ENCODE results near the gene ALDH4A1.

Gene ALDH4A1

DNA sequence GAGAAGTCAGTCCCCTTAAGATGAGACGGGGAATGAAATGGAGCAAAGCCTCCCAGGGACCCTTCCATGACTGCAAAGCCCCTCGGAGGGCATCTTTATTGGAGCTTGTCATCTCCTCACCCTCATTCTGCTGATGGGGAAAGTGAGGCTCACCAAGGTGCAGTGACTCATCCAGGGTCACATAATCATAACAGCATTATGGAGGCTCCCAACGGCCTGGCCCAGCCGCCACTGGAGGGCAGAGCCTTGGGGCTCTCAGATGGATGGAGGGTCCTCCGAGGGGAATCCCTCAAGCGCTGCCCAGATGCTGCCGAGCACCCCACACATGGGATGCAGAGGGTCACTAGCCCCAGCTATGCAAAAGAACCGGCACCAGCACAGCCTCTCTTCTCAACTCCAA is 35.2 kb upstream of the ALDH4A1 start:
- DNase-seq (ENCODE audit: low read depth), result no peak
- no peak overlapping the region for H3K9ac ChIP-seq (ENCODE audit: low read length)

DNA sequence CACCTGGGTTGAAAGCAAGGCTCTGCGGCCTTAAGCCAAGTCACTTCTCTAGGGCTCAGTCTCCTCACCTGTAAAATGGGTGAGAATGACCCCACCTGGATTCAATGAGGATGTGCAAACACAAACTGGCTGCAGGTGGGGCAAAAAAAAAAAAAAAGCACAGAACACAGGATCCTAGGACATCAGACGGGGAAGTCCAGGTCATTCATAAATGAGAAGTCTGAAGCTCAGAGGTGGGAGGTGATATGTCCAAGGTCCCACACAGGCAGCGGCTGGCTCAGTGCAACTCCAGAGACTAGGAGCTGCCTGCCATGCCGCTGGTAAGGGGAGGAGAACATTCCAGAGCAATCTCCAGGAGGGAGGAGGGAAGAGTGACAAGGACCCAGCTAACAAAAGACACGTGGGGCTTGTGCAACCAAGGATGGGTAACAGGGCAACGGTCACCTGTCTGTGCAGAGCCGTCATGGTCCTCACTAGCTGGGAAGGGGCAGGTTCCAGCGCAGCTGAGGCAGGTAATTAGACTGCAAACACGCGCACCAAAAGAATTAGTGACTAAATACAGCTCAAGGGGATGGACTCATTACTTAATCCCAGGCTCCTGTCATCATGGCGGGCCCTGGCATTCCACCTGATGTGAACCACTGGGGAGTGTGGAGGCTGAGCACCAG is 34.6 kb upstream of the ALDH4A1 start:
- Histone ChIP-seq H3K36me3 (ENCODE audit: control insufficient read depth, insufficient read depth, low read length, severe bottlenecking) (no peaks in the 10 kb centered on the region), H3K9me3 (ENCODE audit: control insufficient read depth, low read length) (no peaks in the 10 kb centered on the region), H3K27me3 (replicated peaks; ENCODE audit: control insufficient read depth, insufficient read depth, low read length) (no peaks in the 10 kb centered on the region), H3K9ac (ENCODE audit: low read length) (no peak overlapping the region), H3K4me1 (ENCODE audit: control insufficient read depth, insufficient read depth, low read length) (peaks cover 22% of the 10 kb centered on the region), H3K4me3 (ENCODE audit: low read length) (no peak overlapping the region)
- no peak for DNase-seq (ENCODE audit: low read depth)

More for the DNA sequence above, 35.2 kb upstream of the ALDH4A1 start:
- Histone ChIP-seq H3K36me3 (ENCODE audit: control insufficient read depth, insufficient read depth, low read length, severe bottlenecking) (no peaks in the 10 kb centered on the region), H3K4me1 (ENCODE audit: control insufficient read depth, insufficient read depth, low read length) (peaks cover 28% of the 10 kb centered on the region), H3K27me3 (replicated peaks; ENCODE audit: control insufficient read depth, insufficient read depth, low read length) (no peaks in the 10 kb centered on the region), H3K4me3 (ENCODE audit: low read length) (no peak overlapping the region), H3K9me3 (ENCODE audit: control insufficient read depth, low read length) (no peaks in the 10 kb centered on the region)

DNA sequence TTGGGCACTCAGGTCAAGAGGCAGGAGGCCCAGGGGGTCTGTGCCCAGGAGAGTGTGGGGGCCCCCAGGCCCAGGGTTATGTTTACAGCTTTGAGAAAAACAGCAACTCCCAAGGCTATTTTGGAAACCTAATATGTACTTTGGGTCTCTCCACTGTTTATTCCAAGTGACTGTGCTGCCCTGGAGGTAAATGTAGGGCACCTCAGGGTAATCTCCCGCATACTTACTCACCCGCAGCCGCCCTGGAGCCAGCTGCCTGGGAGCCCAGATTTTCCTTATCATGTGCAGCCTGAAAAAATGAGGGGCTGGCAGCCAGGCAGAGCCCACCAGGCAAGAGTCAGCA is 34.1 kb upstream of the ALDH4A1 start:
- DNase-seq (ENCODE audit: low read depth), result no peak
- Histone ChIP-seq H3K27me3 (replicated peaks; ENCODE audit: control insufficient read depth, insufficient read depth, low read length) (no peaks in the 10 kb centered on the region), H3K4me3 (ENCODE audit: low read length) (no peak overlapping the region), H3K4me1 (ENCODE audit: control insufficient read depth, insufficient read depth, low read length) (peaks cover 22% of the 10 kb centered on the region), H3K9me3 (ENCODE audit: control insufficient read depth, low read length) (no peaks in the 10 kb centered on the region), H3K36me3 (ENCODE audit: control insufficient read depth, insufficient read depth, low read length, severe bottlenecking) (no peaks in the 10 kb centered on the region), H3K9ac (ENCODE audit: low read length) (no peak overlapping the region)

DNA sequence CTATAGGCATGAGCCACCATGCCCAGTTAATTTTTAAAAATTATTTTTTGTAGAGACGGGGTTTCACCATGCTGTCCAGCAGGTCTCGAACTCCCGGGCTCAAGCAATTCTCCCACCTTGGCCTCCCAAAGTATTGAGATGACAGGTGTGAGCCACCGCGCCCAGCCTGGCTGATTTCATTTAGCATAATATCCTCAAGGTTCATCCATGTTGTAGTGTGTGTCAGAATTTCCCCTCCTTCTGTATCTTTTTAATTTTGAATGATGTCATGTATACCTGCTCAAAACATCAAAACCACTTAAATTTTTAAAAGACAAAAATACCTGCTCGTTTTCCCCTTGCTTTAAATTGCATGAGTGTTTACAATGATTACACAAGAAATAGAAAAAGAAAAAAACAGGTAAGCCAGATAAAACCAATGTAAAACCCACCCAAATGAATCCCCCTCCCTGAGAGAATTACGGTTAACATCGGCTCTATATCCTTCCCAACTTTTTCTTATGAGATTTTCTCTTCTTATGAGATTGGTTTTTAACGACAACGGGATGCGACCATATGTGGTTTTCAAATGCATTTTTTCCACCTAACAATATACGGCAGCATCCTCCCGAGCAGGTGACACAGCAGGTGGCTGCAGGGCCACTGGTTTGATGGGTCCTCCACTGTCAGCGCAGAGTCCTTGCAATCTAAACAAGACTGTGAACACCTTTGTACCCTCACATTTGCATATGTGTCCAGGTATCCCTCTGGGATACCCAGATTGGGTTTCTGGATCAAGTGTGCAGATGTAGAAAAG is 32.0 kb upstream of the ALDH4A1 start:
- no peak for DNase-seq (ENCODE audit: low read depth)
- no peaks in the 10 kb centered on the region for H3K27me3 ChIP-seq (replicated peaks; ENCODE audit: control insufficient read depth, insufficient read depth, low read length)
- no peak overlapping the region for H3K9ac ChIP-seq (ENCODE audit: low read length)
- H3K4me3 ChIP-seq (ENCODE audit: low read length), result no peak overlapping the region
- H3K4me1 ChIP-seq (ENCODE audit: control insufficient read depth, insufficient read depth, low read length), result peaks cover 22% of the 10 kb centered on the region
- H3K9me3 ChIP-seq (ENCODE audit: control insufficient read depth, low read length), result no peaks in the 10 kb centered on the region
- H3K36me3 ChIP-seq (ENCODE audit: control insufficient read depth, insufficient read depth, low read length, severe bottlenecking), result no peaks in the 10 kb centered on the region

- Histone ChIP-seq H3K27me3 (replicated peaks; ENCODE audit: control insufficient read depth, insufficient read depth, low read length) (no peaks in the 10 kb centered on the region), H3K9me3 (ENCODE audit: control insufficient read depth, low read length) (no peaks in the 10 kb centered on the region), H3K4me3 (ENCODE audit: low read length) (no peak overlapping the region), H3K9ac (ENCODE audit: low read length) (no peak overlapping the region), H3K36me3 (ENCODE audit: control insufficient read depth, insufficient read depth, low read length, severe bottlenecking) (no peaks in the 10 kb centered on the region), H3K4me1 (ENCODE audit: control insufficient read depth, insufficient read depth, low read length) (peaks cover 20% of the 10 kb centered on the region)
- DNase-seq (ENCODE audit: low read depth), result no peak
Observed at GRCh38 chr1:18932879-18933278, 30.5 kb upstream of the ALDH4A1 start.

- DNase-seq (ENCODE audit: low read depth), result no peak
- Histone ChIP-seq H3K4me1 (ENCODE audit: control insufficient read depth, insufficient read depth, low read length) (peaks cover 23% of the 10 kb centered on the region), H3K36me3 (ENCODE audit: control insufficient read depth, insufficient read depth, low read length, severe bottlenecking) (no peaks in the 10 kb centered on the region), H3K4me3 (ENCODE audit: low read length) (no peak overlapping the region), H3K9me3 (ENCODE audit: control insufficient read depth, low read length) (no peaks in the 10 kb centered on the region), H3K9ac (ENCODE audit: low read length) (no peak overlapping the region), H3K27me3 (replicated peaks; ENCODE audit: control insufficient read depth, insufficient read depth, low read length) (no peaks in the 10 kb centered on the region)
Observed at GRCh38 chr1:18932387-18932786, 30.0 kb upstream of the ALDH4A1 start.

GRCh38 chr1:18931730-18932129 is 29.4 kb upstream of the ALDH4A1 start:
- H3K4me3 ChIP-seq (ENCODE audit: low read length), result no peak overlapping the region

GRCh38 chr1:18929686-18930085 is 27.3 kb upstream of the ALDH4A1 start:
- no peak overlapping the region for H3K9ac ChIP-seq (ENCODE audit: low read length)
- peak; percentile 49 for DNase-seq (ENCODE audit: low read depth)
- H3K4me3 ChIP-seq (ENCODE audit: low read length), result no peak overlapping the region
- H3K9me3 ChIP-seq (ENCODE audit: control insufficient read depth, low read length), result no peaks in the 10 kb centered on the region
- H3K27me3 ChIP-seq (replicated peaks; ENCODE audit: control insufficient read depth, insufficient read depth, low read length), result no peaks in the 10 kb centered on the region
- H3K4me1 ChIP-seq (ENCODE audit: control insufficient read depth, insufficient read depth, low read length), result peaks cover 37% of the 10 kb centered on the region
- H3K36me3 ChIP-seq (ENCODE audit: control insufficient read depth, insufficient read depth, low read length, severe bottlenecking), result no peaks in the 10 kb centered on the region

More at GRCh38 chr1:18931730-18932129, 29.4 kb upstream of the ALDH4A1 start:
- no peak for DNase-seq (ENCODE audit: low read depth)
- Histone ChIP-seq H3K9me3 (ENCODE audit: control insufficient read depth, low read length) (no peaks in the 10 kb centered on the region), H3K4me1 (ENCODE audit: control insufficient read depth, insufficient read depth, low read length) (peaks cover 30% of the 10 kb centered on the region), H3K36me3 (ENCODE audit: control insufficient read depth, insufficient read depth, low read length, severe bottlenecking) (no peaks in the 10 kb centered on the region), H3K27me3 (replicated peaks; ENCODE audit: control insufficient read depth, insufficient read depth, low read length) (no peaks in the 10 kb centered on the region), H3K9ac (ENCODE audit: low read length) (no peak overlapping the region)

DNA sequence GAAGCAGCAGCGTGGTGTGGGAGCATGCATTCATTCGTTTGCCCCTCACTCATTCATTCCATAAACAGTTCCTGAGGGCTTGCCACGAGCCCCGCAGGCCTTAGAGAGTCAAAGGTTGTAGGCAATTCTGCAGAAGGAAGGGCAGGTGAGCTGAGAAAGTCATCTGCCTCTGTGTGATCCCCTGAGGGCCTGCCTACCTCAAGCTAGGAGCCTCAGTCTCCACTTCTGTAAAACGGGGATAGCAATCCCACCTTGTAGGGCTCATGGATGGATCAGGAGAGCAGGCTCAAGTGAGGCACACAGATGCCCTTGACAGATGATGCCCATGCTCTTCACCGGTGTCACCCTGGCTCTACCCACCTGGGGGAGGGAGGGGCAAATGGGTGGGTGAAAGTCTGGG is 26.6 kb upstream of the ALDH4A1 start:
- DNase-seq (ENCODE audit: low read depth), result no peak

GRCh38 chr1:18928406-18928805 is 26.1 kb upstream of the ALDH4A1 start:
- Histone ChIP-seq H3K9me3 (ENCODE audit: control insufficient read depth, low read length) (no peaks in the 10 kb centered on the region), H3K27me3 (replicated peaks; ENCODE audit: control insufficient read depth, insufficient read depth, low read length) (no peaks in the 10 kb centered on the region), H3K4me3 (ENCODE audit: low read length) (no peak overlapping the region), H3K4me1 (ENCODE audit: control insufficient read depth, insufficient read depth, low read length) (peaks cover 48% of the 10 kb centered on the region), H3K36me3 (ENCODE audit: control insufficient read depth, insufficient read depth, low read length, severe bottlenecking) (no peaks in the 10 kb centered on the region), H3K9ac (ENCODE audit: low read length) (no peak overlapping the region)
- no peak for DNase-seq (ENCODE audit: low read depth)

More for the DNA sequence above, 26.6 kb upstream of the ALDH4A1 start:
- Histone ChIP-seq H3K27me3 (replicated peaks; ENCODE audit: control insufficient read depth, insufficient read depth, low read length) (no peaks in the 10 kb centered on the region), H3K4me3 (ENCODE audit: low read length) (no peak overlapping the region), H3K36me3 (ENCODE audit: control insufficient read depth, insufficient read depth, low read length, severe bottlenecking) (no peaks in the 10 kb centered on the region), H3K4me1 (ENCODE audit: control insufficient read depth, insufficient read depth, low read length) (peaks cover 43% of the 10 kb centered on the region), H3K9ac (ENCODE audit: low read length) (no peak overlapping the region), H3K9me3 (ENCODE audit: control insufficient read depth, low read length) (no peaks in the 10 kb centered on the region)

DNA sequence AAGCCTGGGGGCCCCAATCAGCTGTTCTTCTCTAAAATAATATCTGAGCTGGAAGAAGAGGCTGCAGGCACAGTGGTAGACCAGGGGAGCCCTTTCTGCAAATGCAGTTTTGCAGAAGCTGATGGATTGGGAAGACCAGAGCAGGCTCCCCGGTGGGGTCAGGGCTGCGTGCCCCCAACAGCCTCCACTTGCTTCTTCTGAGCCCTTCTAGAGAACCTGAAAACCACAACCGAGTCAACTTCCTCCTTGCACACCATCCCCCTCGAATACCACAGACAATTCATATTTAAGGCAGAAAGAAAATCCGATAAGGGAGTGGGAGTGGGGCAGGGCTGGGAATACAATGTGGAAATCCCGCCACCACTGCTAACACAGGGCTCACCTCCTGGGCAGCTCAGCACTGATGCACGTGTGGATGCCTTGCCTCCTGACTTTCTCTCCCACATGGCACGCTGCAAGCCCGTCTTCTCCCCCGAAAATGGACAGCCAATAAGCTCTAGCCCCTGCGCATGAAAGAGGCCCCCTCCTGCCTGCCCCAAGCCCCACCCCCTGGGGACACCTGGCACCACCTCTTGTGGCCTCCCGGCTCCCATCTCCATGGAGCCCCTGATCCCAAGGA is 25.4 kb upstream of the ALDH4A1 start:
- Histone ChIP-seq H3K36me3 (ENCODE audit: control insufficient read depth, insufficient read depth, low read length, severe bottlenecking) (no peaks in the 10 kb centered on the region), H3K4me3 (ENCODE audit: low read length) (no peak overlapping the region), H3K27me3 (replicated peaks; ENCODE audit: control insufficient read depth, insufficient read depth, low read length) (no peaks in the 10 kb centered on the region), H3K9ac (ENCODE audit: low read length) (peak overlapping the region; percentile 72), H3K4me1 (ENCODE audit: control insufficient read depth, insufficient read depth, low read length) (peaks cover 55% of the 10 kb centered on the region), H3K9me3 (ENCODE audit: control insufficient read depth, low read length) (no peaks in the 10 kb centered on the region)
- DNase-seq (ENCODE audit: low read depth), result peak; percentile 18
